ENCODE results near the gene MPZL2. TPM values are rescaled to one million over a fixed set of nuclear protein-coding genes. Genes with fewer than 3 reads are reported as not detected.

The MPZL2 gene
- polyA plus RNA-seq, 1 of the 3 experiments (the other 2 are of a cell fraction) = 6.2 TPM

- DNase-seq = no peak
- H3K27ac ChIP-seq (ENCODE audit: low read depth in 2 of 2, low read length in 1 of 2) = no peak overlapping the region
- POLR2A ChIA-PET = interaction anchor here (0.7 kb wide), 1 partner anchor 8 kb away, joined by 3 read pairs; no protein-coding TSS in a partner anchor
- no peaks in the 10 kb centered on the region for H3K36me3 ChIP-seq (replicated peaks in 1 of 2; ENCODE audit: control insufficient read depth in 1 of 2, insufficient read depth in 2 of 2, low read length in 1 of 2)
- no peaks in the 10 kb centered on the region for H3K79me2 ChIP-seq (ENCODE audit: insufficient read depth)
- H3K4me3 ChIP-seq (ENCODE audit: low read depth in 2 of 2, low read length in 1 of 2) = 0 out of 4 replicates have a peak overlapping the region, but pooled peaks of 1 of the 2 experiments have one; percentile 3
- 9% methylated on average over 6 of the region's 6 CpGs for WGBS (ENCODE audit: low lambda C conversion rate)
- H3F3A ChIP-seq (replicated peaks; ENCODE audit: insufficient read depth) = no peaks in the 10 kb centered on the region
- TF ChIP-seq SIN3A (IDR thresholded peaks at IDR 0.05; ENCODE audit: borderline replicate concordance, low read depth, low read length) (no peak), TCF12 (IDR thresholded peaks at IDR 0.05) (no peak), GABPA (IDR thresholded peaks at IDR 0.05; ENCODE audit: low read depth) (no peak)
- no peak overlapping the region for H3K9ac ChIP-seq
- no peak overlapping the region for H3K4me2 ChIP-seq
- peaks cover 62% of the 10 kb centered on the region for H3K27me3 ChIP-seq (ENCODE audit: insufficient read depth)
- no peaks in the 10 kb centered on the region for H3K9me2 ChIP-seq
- H2AFZ ChIP-seq (ENCODE audit: low read depth) = no peak overlapping the region
- CTCF ChIA-PET = interaction anchor here (1.6 to 3.6 kb wide), 2 partner anchors 12 to 40 kb away, joined by 4 to 18 read pairs; no protein-coding TSS in a partner anchor
- H3K9me3 ChIP-seq = no peaks in the 10 kb centered on the region
- no peaks in the 10 kb centered on the region for H4K20me1 ChIP-seq (ENCODE audit: insufficient read depth)
- H3K4me1 ChIP-seq (ENCODE audit: control insufficient read depth in 1 of 2, insufficient read depth in 2 of 2, low read depth in 1 of 2, low read length in 1 of 2) = no peaks in the 10 kb centered on the region
Measured at GRCh38 chr11:118211006-118211405, 53.1 kb downstream of the MPZL2 start.

GRCh38 chr11:118210323-118210722 lies 53.8 kb downstream of the MPZL2 start:
- Histone ChIP-seq H3K9ac (no peak overlapping the region), H3K27ac (ENCODE audit: low read depth in 2 of 2, low read length in 1 of 2) (no peak overlapping the region), H3K9me2 (no peaks in the 10 kb centered on the region), H3K4me1 (ENCODE audit: control insufficient read depth in 1 of 2, insufficient read depth in 2 of 2, low read depth in 1 of 2, low read length in 1 of 2) (no peaks in the 10 kb centered on the region), H3K79me2 (ENCODE audit: insufficient read depth) (no peaks in the 10 kb centered on the region), H2AFZ (ENCODE audit: low read depth) (no peak overlapping the region), H3K36me3 (replicated peaks in 1 of 2; ENCODE audit: control insufficient read depth in 1 of 2, insufficient read depth in 2 of 2, low read length in 1 of 2) (no peaks in the 10 kb centered on the region), H3K9me3 (no peaks in the 10 kb centered on the region), H3K4me2 (no peak overlapping the region), H3F3A (replicated peaks; ENCODE audit: insufficient read depth) (no peaks in the 10 kb centered on the region), H3K4me3 (ENCODE audit: low read depth in 2 of 2, low read length in 1 of 2) (no peak overlapping the region), H3K27me3 (ENCODE audit: insufficient read depth) (peaks cover 62% of the 10 kb centered on the region), H4K20me1 (ENCODE audit: insufficient read depth) (no peaks in the 10 kb centered on the region)
- 18% methylated on average over 7 of the region's 7 CpGs for WGBS (ENCODE audit: low lambda C conversion rate)
- ChIA-PET POLR2A (no interaction called here), CTCF (interaction anchor here (1.6 to 3.6 kb wide), 2 partner anchors 12 to 39 kb away, joined by 4 to 18 read pairs; no protein-coding TSS in a partner anchor)
- no peak for DNase-seq
- TF ChIP-seq FOSL2 (IDR thresholded peaks at IDR 0.05; ENCODE audit: borderline replicate concordance, low read depth) = no peak
- no peak for TF ChIP-seq RCOR1 (IDR thresholded peaks at IDR 0.05; ENCODE audit: low read length)
- TF ChIP-seq RAD21 (IDR thresholded peaks at IDR 0.05; ENCODE audit: low read length) = no peak
- TF ChIP-seq PBX3 (IDR thresholded peaks at IDR 0.05) = no peak
- TF ChIP-seq EZH2phosphoT487 (IDR thresholded peaks at IDR 0.05; ENCODE audit: borderline replicate concordance, low read depth) = no peak
- TF ChIP-seq TEAD4 (IDR thresholded peaks at IDR 0.05; ENCODE audit: borderline replicate concordance, insufficient read depth) = no peak
- no peak for TF ChIP-seq REST (IDR thresholded peaks at IDR 0.05; ENCODE audit: low read depth, low read length)
- no peak for TF ChIP-seq CTCF (IDR thresholded peaks at IDR 0.05)

All from SK-N-SH (cell line).